Embryonic facial prominence (tissue), 1 donor: ENCODE results near the gene HS3ST5.
"Not testable (repeated sequence)": the region's sequence is repeated elsewhere in the genome, so short reads cannot be mapped to it uniquely, and the experiment has no call there.

Source experiments
- DNase-seq: peaks from one replicate; pipeline ENCODE4 v3.0.0-alpha.2; 2016; ENCODE audit errors: extremely low spot score

HS3ST5 gene

DNA sequence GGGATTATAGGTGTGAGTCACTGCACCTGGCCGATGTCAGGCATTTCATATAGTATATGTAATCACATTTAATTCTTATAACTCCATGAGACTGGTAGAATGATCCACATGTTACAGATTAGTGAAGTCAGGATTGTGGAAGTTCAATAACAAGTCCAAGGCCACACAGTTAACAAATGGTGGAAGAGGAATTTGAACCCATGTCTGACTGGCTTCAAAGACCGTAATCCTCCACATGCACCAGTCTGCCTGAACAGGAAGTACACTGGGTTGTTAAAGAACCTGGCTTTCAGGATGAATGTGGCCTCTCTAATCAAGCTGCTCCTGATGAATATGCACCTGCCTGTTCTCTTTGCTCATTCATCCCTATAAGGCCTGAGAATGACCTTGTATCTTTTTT lies 249.9 kb downstream of the HS3ST5 start:
- no peak for DNase-seq

GRCh38 chr6:114090626-114091025 lies 252.2 kb downstream of the HS3ST5 start:
- no peak for DNase-seq

- DNase-seq = no peak
Observed at GRCh38 chr6:114087496-114087895, 255.3 kb downstream of the HS3ST5 start.

DNA sequence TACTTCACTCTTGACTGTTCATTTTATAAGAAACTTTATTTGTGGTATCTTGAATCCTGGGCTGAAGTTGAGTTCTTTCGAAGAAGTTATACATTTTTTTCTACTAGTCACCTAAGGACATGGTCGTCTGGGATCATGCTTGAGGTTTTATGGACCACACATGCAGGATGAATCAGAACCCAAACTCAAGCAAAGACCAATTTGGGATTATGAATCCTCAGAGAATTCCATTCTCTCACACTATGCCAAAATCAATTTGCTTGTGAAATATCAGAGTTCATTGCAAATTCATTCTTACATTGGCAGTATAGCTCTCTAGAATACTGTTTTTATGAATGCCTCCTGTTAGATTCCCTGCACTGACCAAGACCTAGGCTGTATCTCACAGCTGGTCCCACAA lies 257.6 kb downstream of the HS3ST5 start:
- DNase-seq = no peak

DNA sequence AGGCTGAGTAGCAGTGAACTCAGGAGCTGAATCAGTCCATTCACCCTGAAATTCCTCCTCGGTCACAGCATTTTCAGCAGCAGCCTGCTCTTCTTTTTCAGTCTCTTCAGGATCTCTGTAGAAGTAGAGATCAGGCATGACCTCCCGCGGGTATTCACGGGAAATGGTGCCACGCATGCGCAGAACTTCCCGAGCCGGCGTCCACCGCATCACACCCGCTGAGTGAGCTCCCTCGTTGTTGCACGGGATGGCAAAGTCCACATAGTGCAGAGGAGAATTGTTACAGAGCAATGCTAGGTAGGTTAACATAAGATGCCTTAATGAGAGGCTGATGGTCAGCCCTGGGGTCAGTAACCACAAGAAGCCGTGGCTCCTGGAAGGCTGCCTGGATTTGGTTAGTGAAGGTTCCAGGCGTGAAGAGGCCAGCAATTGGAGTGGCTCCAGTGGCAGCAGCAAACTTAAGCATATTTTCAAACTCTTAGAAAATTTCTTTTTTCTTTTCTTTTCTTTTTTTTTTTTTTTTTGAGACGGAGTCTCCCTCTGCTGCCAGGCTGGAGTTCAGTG lies 258.4 kb downstream of the HS3ST5 start:
- no peak for DNase-seq

DNA sequence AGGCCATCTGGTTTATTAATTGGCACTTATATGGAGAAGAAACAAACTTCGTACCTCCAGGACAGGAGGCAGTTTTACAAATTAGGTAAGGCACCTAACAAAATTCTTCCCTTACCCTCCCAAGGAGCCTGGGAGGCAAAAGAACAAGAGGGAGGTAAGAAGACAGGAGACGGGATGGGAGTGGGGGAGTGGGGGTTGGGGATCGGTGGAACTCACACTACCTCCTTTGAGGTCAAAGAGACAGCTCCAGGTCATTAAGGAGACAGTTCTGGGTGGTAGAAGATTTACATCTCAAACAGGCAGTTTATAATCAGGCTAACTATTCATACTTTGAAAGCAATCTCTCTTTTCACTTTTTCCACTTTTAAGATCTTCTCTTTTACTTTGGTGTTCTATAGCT lies 259.6 kb downstream of the HS3ST5 start:
- DNase-seq = no peak

DNA sequence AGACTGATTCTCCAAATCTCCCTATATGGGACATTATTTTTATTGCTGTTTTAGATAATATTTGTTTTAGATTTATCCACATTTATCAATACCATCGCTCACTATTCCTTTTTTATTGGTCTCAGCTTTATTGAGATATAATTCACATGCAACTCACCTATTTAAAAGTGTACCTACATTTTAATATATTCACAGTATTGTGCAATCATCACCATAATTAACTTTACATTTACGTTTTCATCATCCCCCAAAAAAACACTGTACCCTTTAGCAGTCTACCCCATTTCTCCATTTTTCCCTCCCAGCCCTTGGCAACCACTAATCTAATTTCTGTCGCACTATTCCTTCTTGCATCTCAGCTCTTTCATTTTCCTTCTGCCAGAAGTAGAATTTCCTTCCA lies 261.1 kb downstream of the HS3ST5 start:
- DNase-seq = no peak

DNA sequence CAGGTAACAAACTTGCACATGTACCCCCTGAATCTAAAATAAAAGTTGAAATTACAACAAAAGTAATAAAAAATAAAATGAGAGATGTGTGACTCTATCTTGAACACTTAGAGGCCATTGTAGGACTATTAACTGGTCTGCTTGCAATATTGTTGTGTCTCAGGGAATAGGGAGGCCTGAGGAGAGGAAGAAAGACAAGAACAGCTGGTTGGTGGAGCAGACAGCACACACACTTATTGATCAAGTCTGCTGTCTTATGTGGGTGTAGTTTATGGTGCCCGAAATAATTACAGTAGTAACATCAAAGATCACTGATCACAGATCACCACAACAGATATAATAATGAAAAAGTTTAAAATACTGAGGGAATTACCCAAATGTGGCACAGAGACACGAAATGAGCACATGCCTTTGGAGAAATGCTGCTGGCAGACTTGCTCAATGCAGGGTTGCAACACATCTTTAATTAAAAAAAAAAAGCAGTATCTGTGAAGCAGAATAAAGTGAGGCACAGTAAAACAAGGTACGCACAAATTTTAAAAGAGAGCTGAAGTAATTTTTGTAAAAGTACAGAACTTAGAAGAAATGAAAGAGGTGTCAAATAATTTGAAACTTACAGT lies 261.8 kb downstream of the HS3ST5 start:
- no peak for DNase-seq

DNA sequence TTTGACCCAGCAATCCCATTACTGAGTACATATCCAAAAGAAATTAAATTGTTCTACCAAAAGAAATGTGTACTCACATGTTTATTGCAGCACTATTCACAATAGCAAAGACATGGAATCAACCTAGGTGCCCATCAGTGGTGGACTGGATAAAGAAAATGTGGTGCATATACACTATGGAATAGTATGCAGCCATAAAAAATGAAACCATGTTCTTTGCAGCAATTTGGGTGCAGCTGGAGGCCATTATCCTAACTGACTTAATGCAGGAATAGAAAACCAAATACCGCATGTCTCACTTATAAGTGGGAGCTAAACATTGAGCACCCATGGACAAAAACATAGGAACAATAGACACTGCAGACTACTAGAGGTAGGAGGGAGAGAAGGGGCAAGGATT lies 262.4 kb downstream of the HS3ST5 start:
- not testable (repeated sequence) for DNase-seq

DNA sequence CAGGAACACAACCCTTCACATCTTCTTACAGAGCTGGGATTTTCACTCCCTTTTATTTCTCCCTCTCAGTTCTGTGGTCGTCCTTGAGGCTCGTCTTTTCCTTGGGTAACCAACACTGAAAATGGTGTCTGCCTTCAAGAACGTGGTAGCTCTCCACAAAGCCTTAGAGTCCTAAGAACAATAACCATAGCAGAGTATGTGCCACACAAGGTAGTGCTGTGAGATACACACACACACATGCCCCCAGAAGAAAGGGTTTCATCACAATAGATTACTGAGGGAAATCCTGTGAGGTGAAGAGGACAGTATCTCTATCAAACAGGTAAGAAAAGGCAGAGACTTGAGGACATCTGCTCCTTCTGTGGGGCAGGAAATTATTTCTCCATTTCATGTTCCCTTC lies 267.0 kb downstream of the HS3ST5 start:
- no peak for DNase-seq

- DNase-seq = no peak
Observed at GRCh38 chr6:114075300-114075699, 267.5 kb downstream of the HS3ST5 start.

GRCh38 chr6:114068771-114069170 lies 274.1 kb downstream of the HS3ST5 start:
- DNase-seq = no peak

- DNase-seq = no peak
Observed at GRCh38 chr6:114068116-114068515, 274.7 kb downstream of the HS3ST5 start.

DNA sequence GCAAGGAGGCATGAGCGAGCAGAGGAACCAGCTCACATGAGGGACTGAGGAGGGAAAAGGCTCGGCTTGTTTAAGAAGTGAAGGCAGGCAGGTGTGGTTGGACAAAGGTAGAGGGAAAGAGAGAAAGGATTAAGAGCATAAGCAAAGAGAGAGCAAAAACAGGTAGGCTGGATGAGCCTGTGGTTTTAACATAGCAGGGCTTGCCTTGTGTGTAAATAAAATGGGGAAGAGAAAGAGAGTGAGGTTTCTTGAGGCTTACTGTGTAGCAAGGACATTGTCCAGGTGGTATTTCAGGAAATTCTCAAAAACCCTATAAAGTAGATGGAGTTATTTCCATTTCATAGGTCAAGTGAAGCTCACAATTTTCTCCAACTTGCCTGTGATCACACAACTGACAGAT lies 278.0 kb downstream of the HS3ST5 start:
- DNase-seq = no peak

GRCh38 chr6:114063956-114064355 lies 278.9 kb downstream of the HS3ST5 start:
- no peak for DNase-seq

DNA sequence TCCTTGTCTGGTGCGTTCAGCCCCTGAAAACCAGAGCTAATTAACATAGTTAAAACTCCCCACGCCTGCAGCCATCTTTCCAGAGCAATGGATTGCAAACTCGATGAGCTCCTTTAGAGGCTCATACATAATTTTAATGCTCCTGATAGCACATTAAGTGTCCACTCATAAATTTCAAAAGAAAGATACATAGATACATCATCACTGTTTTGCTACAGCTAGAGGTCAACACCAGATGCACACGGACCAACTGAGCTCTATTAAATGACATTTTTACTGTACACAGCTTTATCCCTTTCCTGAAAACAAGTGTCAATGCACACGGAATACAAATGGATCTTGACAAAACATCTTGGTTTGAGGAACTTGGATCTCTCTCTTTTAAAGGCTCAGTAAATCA lies 280.6 kb downstream of the HS3ST5 start:
- no peak for DNase-seq

DNA sequence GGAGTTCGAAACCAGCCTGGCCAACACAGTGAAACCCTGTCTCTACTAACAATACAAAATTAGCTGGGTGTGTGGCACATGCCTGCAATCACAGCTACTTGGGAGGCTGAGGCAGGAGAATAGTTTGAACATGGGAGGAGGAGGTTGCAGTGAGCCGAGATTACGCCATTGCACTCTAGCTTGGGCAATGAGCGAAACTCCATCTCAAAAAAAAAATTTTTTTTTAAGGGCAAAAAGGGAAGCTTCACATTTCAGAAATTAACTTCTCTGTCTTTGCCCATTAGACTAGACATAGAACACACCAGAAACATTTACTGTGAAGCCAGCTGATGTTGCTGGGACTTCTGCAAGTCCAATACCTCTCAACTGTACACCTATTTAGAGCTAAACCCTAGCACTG lies 281.1 kb downstream of the HS3ST5 start:
- DNase-seq = no peak

DNA sequence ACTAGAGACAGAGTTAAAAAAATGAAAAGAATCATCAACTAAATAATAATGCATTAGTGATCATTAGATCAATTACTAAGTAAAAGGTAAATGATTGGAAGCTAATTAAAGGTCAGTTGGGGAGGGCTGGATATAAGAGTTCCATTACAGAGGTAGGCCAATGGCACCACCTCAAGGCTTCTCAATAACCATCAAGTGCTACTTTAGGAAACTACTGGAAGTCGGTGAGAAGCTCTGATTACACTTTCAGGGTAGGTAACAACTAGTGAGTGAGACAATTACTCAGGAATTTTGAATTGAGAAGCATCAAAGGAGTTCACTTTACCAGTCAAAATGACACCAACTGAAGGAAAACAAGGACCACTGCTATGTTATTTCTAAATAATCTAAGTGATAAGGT lies 281.7 kb downstream of the HS3ST5 start:
- DNase-seq = no peak

GRCh38 chr6:114058435-114058834 lies 284.4 kb downstream of the HS3ST5 start:
- DNase-seq = no peak

DNA sequence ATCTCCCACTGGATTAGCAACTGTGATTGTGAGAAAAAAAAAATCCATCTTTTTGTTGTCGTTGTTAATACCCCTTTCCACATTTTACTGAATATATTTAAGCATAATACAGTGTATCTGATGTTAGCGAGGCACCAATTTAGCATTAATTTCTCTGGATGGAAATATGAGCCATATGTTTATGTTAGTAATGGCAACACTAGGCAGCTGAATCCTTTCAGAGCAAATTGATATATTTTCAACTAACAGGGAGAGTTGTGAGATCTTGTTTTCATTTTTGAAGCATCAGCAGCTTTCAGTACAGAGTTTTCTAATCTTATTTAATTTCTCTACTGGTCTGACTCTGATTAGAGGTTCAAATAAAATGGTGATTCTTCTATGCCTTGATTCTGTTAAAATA lies 287.1 kb downstream of the HS3ST5 start:
- DNase-seq = no peak

DNA sequence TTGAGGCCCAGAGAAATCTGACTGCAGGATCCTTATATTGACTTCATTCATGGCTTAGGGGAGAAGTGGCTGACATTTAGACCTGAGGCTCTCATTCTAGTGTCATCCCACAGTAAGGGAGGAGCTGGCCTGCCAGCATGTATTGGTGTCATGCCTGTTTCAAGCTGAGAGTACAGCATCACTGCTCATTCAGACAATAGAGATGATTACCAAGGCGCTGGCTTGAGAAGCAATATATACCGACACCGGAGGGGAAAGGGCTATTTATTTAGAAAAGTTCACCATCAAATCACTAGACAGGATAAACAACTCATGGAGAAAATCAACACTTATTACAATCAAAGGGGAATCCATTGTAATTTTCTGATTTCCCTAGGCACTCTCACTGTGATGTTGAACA lies 287.5 kb downstream of the HS3ST5 start:
- DNase-seq = no peak

- DNase-seq = no peak
Observed at GRCh38 chr6:114053791-114054190, 289.0 kb downstream of the HS3ST5 start.

- DNase-seq = no peak
Observed at GRCh38 chr6:114052141-114052540, 290.7 kb downstream of the HS3ST5 start.

DNA sequence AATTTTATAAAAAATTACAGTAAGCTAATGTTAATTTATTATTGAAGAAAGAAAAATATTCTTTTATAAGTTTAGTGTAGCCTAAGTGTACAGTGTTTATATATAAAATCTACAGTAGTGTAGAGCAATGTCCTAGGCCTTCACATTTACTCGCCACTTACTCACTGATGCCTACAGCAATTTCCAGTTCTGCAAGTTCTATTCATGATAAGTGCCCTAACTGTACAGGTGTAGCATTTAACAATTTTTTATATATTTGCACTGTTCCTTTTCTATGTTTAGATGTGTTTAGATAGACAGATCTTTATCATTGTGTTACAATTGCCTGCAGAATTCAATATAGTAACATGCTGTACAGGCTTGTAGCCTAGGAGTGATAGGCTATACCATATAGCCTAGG lies 291.8 kb downstream of the HS3ST5 start:
- no peak for DNase-seq
